ENCODE data around the gene YIPF7. TPM values are rescaled to one million over a fixed set of nuclear protein-coding genes. Genes with fewer than 3 reads are reported as not detected.

YIPF7 gene
- total RNA-seq, 1 experiment from 2014 or later, result not detected

DNA sequence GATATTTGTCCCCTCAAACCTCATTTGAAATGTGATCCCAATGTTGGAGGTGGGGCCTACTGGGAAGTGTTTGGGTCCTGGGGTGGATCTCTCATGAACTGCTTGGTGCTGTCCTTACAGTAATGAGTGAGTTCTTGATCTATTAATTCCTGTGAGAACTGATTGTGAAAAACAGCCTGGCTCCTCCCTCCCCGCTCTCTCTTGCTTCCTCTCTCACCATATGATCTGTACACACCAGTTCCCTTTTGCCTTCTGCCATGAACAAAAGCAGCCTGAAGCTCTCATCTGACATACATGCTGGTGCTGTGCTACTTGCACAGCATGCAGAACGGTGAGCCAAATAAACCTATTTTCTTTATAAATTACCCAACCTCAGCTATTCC is 11.2 kb upstream of the YIPF7 start:
- Histone ChIP-seq H2BK120ac (ENCODE audit: low read depth, low read length, poor library complexity, severe bottlenecking) (no peak overlapping the region), H3K9me3 (ENCODE audit: control insufficient read depth, low read depth, low read length) (no peaks in the 10 kb centered on the region), H3K4ac (ENCODE audit: low read depth, low read length) (no peak overlapping the region), H3K27ac (ENCODE audit: insufficient read length, low read depth, low read length) (no peak overlapping the region), H3K79me1 (ENCODE audit: insufficient read depth, low read depth, low read length, poor library complexity, severe bottlenecking) (no peaks in the 10 kb centered on the region), H3K9ac (ENCODE audit: extremely low read depth, insufficient read length, low read length) (no peak overlapping the region), H3K4me2 (ENCODE audit: insufficient read depth, insufficient read length, low read length) (no peak overlapping the region), H4K5ac (ENCODE audit: insufficient read length, low read depth, low read length) (no peak overlapping the region), H2AK5ac (ENCODE audit: insufficient read length, low read length) (no peak overlapping the region), H4K20me1 (ENCODE audit: control insufficient read depth, insufficient read depth, insufficient read length) (no peaks in the 10 kb centered on the region), H3K23ac (ENCODE audit: insufficient read length, low read depth, low read length) (no peak overlapping the region), H2AFZ (ENCODE audit: low read length) (no peak overlapping the region), H3K79me2 (ENCODE audit: insufficient read depth, low read length) (no peaks in the 10 kb centered on the region), H3K4me1 (ENCODE audit: insufficient read depth, low read length) (no peaks in the 10 kb centered on the region), H4K8ac (replicated peaks; ENCODE audit: insufficient read length, low read depth, low read length) (no peak overlapping the region), H3K23me2 (ENCODE audit: insufficient read length, low read depth, low read length, poor library complexity, severe bottlenecking) (no peaks in the 10 kb centered on the region), H3K18ac (ENCODE audit: insufficient read length, low read depth, low read length) (no peak overlapping the region), H3K27me3 (ENCODE audit: insufficient read depth, low read length) (no peaks in the 10 kb centered on the region), H2BK15ac (ENCODE audit: low read depth, low read length) (no peak overlapping the region), H3K14ac (ENCODE audit: insufficient read depth, low read length) (no peak overlapping the region), H3K56ac (ENCODE audit: insufficient read length, low read depth, low read length) (no peak overlapping the region), H3T11ph (ENCODE audit: low read length) (no peak overlapping the region), H2BK5ac (ENCODE audit: insufficient read length, low read length) (no peak overlapping the region), H2BK20ac (ENCODE audit: low read depth, low read length, poor library complexity, severe bottlenecking) (no peak overlapping the region), H4K91ac (ENCODE audit: insufficient read length, low read depth, low read length) (no peak overlapping the region), H2BK12ac (ENCODE audit: insufficient read length, low read depth, low read length) (no peak overlapping the region)
- H3K36me3 Mint-ChIP-seq (ENCODE audit: insufficient read depth in 1 of 3, low read depth in 3 of 3), result no peaks in the 10 kb centered on the region
- H3K4me3 Mint-ChIP-seq, result no peak overlapping the region
- H3K4me1 Mint-ChIP-seq, result peaks cover 2 to 3% of the 10 kb centered on the region in 2 experiments; a peak in 1 of 4 replicates
- H3K27me3 Mint-ChIP-seq (ENCODE audit: low read depth), result no peaks in the 10 kb centered on the region
- WGBS (ENCODE audit: extremely low coverage, insufficient read length, low lambda C conversion rate), result no CpG with 5 or more reads among the region's 2 CpGs
- no peaks in the 10 kb centered on the region for H3K9me3 Mint-ChIP-seq
- H3K27ac Mint-ChIP-seq, result no peak overlapping the region
- no peak for DNase-seq
- TF ChIP-seq, protein P1, sequence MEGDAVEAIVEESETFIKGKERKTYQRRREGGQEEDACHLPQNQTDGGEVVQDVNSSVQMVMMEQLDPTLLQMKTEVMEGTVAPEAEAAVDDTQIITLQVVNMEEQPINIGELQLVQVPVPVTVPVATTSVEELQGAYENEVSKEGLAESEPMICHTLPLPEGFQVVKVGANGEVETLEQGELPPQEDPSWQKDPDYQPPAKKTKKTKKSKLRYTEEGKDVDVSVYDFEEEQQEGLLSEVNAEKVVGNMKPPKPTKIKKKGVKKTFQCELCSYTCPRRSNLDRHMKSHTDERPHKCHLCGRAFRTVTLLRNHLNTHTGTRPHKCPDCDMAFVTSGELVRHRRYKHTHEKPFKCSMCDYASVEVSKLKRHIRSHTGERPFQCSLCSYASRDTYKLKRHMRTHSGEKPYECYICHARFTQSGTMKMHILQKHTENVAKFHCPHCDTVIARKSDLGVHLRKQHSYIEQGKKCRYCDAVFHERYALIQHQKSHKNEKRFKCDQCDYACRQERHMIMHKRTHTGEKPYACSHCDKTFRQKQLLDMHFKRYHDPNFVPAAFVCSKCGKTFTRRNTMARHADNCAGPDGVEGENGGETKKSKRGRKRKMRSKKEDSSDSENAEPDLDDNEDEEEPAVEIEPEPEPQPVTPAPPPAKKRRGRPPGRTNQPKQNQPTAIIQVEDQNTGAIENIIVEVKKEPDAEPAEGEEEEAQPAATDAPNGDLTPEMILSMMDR (conservative IDR thresholded peaks at IDR 0.05), result no peak

Data from H9 (cell line).